Activated CD4-positive, alpha-beta T cell treated with anti-CD3 and anti-CD28 coated beads, Interleukin-2, amount 50 U/mL, for 1 hour (primary cell): Measurements from ENCODE around the gene GIMAP7.
"Not testable (repeated sequence)": the region's sequence is repeated elsewhere in the genome, so short reads cannot be mapped to it uniquely, and the experiment has no call there.

Experiments used
- DNase-seq: peaks from one replicate; pipeline ENCODE4 v3.0.0-alpha.2; 2020

GIMAP7 gene

GRCh38 chr7:150515248-150516147 is 826 bp downstream of the GIMAP7 start:
- DNase-seq: no peak

DNA sequence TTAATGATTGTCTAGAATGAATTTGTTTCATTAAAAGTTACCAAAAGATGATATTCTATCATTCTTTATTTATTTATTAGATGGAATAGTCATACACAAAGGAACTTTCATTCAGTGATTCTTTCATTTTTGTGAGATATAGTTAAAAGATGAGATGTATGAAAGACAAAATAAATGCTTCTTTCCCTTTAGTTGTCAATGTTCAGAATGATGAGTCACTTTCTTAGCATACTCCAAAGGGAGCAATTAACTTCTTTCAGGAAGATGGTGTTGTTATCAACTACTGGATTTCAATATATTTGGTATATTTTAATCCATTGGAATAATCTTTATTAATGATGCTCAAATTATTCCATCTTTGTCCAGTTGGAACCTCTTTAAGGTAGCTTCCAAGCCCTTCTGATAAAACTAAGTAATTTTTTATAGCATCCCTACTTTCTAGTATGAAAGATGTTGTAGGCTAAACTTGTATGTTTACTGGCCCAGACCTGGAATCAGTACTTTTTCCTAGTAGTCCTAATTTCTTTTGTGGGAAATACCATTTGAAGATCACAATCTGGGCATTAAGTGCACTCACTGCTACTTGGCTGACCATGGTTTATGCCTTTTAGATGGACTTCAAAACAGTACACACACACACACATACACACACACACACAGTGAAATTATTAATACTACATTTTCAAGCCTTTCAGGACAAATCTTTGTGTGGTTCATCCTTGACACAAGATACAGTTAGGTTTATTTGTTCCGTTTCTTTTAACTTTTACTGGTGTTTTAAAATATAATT is 2.5 kb downstream of the GIMAP7 start:
- no peak for DNase-seq

DNA sequence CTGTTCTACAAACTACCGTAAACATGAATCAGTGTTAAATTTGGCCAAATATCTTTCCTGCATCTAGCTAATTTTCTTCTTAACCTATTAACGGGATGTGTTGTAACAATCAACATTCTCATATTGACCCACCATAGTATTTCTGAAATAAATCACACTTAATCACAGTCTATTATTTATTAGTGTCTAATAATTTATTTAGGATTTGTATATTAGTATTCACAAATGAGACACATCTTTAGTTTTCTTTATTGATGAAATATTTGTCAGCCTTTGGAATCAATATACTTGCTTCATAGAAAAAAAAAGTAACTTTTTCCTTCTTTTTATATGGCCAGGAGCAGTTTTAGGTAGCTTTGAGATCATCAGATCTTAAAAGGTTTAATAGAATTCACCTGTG is 4.6 kb downstream of the GIMAP7 start:
- no peak for DNase-seq

GRCh38 chr7:150520145-150520544 is 5.5 kb downstream of the GIMAP7 start:
- no peak for DNase-seq

DNA sequence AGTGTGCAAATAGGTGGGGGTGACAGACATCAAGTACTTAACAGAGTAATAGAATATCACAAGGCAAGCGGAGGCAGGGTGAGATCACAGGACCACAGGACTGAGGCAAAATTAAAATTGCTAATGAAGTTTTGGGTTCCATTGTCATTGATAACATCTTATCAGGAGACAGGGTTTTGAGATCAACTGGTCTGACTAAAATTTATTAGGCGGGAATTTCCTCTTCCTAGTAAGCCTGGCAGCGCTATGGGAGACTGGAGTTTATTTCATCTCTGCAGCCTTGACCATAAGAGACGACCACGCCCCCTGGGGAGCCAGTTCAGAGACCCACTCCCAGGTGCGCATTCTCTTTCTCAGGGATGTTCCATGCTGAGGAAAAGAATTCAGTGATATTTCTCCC is 8.3 kb downstream of the GIMAP7 start:
- not testable (repeated sequence) for DNase-seq

DNA sequence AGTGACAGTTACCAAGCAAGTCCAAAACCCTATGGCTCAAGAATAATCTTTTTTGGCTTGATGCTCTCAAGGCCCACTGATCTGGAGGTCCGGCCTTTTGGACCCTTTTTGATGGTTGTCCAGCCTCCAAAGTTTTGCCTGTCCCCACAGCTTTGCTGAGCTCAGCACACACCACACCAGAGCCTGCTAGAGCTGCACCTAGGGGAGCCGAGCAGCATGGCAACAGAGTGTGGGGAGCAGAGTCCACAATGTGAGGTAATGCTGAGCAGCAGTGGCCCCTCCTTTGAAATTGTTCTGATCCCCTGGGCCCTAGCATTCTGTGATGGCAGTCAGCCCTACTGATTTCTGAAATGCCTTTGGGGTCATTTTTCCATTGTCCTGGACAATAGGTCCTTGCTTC is 9.3 kb downstream of the GIMAP7 start:
- no peak for DNase-seq

DNA sequence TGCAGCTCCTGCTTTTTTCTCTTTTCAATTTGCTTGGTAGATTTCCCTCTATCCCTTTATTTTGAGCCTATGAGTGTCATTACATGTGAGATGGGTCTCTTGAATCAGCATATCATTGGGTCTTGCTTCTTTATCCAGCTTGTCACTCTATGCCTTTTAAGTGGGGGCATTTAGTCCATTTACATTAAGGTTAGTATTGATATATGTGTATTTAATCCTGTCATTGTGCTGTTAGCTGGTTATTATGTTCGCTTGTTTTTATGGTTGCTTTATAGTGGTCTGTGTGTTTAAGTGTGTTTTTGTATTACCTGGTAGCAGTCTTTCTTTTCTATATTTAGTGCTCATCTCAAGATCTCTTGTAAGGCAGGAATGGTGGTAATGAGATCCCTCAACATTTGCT is 17.0 kb downstream of the GIMAP7 start:
- DNase-seq: no peak

DNA sequence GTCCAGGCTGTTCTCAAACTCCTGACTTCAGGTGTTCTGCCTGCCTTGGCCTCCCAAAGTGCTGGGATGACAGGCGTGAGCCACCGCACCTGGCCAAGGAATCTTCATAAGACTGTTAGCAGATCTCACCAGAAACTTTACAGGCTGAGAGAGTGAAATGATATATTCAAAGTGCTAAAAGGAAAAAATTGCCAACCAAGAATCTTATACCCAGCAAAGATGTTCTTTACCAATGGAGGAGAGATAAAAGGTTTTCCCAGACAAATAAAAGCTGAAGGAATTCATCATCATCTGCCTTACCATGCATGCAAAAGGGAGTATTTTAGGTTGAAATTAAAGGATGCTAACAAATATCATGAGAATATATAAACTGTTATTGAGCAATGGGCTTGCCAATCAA is 23.6 kb downstream of the GIMAP7 start:
- DNase-seq: no peak

DNA sequence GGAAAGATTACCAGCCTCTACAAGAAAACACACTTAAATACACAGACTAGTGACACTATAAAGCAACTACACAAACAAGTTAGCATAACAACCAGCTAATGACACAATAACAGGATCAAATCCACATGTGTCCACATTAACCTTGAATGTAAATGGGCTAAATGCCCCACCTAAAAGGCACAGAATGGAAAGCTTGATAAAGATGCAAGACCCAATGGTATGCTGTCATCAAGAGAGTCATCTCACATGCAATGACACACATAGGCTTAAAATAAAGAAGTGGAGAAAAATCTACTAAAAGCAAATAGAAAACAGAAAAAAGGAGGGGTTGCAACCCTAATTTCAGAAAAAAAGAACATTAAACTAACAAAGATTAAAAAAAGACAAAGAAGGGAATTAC is 38.5 kb downstream of the GIMAP7 start:
- no peak for DNase-seq

GRCh38 chr7:150556521-150557138 is 42.0 kb downstream of the GIMAP7 start:
- no peak for DNase-seq

DNA sequence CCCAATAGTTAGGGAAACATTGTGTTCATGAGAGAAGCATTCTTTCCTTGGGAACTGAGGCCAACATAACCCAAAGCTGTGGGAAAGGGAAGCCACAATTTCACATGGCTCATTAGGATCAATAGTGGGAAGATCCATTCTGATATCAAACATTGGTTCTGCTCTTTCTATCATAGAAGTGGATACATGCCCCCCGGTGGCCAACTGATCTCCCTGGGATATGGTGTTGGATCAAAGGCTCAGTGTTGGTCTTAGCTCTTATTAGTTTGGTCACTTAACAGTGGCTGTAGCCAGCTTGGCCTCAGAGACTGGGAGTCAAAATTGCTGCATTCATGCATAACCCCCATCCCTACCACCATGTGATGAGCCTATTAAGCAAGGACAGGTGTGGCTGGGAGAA is 45.8 kb downstream of the GIMAP7 start:
- no peak for DNase-seq

GRCh38 chr7:150562919-150563318 is 48.2 kb downstream of the GIMAP7 start:
- no peak for DNase-seq

GRCh38 chr7:150564006-150564405 is 49.3 kb downstream of the GIMAP7 start:
- DNase-seq: no peak

DNA sequence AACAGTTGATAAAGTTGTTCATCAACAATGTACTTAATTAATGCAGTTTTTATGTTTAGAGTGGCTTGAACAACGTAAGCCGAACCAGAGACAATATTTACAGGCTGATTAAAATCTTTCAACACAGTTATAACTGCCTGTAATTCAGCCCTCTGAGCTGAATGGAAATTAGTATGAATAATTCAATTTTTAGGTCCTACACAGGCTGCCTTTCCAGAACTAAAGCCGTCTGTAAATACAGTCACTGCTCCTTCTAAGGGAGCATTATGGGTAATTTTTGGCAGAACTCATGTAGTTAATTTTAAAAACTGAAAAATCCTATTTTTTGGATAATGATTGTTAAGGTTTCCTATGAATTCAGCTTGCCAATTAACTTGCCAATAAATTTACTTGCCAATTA is 49.9 kb downstream of the GIMAP7 start:
- no peak for DNase-seq

DNA sequence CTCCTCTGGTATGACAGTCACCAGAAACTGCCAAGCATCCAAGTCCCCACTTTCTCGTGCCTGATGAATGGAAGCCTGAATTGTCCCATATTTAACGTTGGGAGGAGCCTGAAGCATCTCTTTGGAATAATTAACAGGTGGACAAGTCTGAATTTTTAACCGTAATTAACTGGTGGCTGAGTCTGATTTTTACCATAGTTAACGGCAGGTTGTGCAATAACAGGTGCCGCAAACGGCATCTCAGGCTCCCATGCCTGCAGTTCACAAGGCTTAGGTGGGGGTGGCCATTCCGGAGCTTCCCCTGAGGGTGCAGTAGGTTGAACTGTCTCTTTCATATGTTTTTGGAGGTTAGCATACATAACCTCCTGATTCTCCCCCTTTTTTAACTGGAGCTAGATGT is 50.6 kb downstream of the GIMAP7 start:
- no peak for DNase-seq

DNA sequence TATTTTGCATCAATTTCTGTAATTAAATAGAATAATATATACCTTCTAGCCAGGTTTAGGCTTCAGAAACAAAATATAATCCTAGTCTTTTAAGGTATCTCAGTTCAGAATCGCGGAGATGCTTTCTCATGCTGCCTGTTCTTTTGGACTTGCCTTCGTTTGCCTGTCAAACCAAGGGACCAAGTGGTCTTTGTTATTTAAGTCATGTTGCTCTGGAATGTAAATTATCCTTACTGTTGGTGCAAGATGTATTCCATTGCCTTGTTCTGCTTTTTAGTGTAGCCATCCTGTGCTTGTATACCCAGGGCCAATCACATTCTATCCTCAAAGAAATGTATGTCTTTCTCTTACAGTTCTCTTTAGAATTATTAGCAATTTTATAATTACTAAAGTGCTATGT is 51.5 kb downstream of the GIMAP7 start:
- DNase-seq: no peak

DNA sequence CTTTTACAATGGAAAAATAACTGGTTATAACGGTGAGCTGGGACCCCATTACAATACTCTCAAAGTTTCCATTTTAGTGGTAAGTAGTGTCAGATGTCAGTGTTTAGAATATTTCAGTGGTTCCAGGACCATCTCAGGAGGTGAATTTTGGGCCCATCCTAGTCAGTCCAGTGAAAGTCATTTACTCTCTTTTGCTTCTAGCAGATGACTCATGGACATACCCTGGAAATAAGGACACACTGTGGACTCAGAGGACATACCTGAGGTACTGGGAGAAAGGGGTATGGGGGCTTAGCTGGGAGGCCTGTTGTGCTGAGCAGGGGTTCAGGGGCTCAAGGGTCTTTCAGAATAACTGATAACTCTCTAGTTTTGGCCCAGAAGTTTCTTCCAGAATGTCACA is 51.9 kb downstream of the GIMAP7 start:
- DNase-seq: no peak

GRCh38 chr7:150567169-150567568 is 52.5 kb downstream of the GIMAP7 start, which contains the start of gene GIMAP4:
TSS of gene GIMAP4 (plus strand) at chr7:150567390. CDS start at chr7:150569902, 2,512 bp downstream.
- no peak for DNase-seq

DNA sequence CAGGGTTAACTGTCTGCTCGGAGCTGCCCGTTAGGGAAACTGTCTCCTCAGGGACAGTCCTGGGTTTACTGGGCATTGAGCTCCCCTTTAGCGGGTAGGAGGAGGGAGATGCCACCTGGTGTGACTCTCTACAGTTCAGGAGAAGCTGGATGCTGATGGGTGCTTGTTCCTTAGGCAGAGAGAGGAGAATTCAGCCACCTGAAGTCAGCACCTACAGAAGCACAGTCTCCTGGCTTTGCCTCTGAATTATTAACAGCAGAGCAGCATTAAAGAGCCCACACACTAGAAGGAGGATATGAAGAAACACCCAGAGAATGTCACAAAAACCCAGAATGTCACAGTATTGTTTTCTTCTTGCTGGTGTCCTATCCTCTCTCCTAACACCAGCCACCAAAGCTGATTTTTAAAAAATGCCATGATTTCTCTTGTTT is 53.2 kb downstream of the GIMAP7 start:
- DNase-seq: no peak

DNA sequence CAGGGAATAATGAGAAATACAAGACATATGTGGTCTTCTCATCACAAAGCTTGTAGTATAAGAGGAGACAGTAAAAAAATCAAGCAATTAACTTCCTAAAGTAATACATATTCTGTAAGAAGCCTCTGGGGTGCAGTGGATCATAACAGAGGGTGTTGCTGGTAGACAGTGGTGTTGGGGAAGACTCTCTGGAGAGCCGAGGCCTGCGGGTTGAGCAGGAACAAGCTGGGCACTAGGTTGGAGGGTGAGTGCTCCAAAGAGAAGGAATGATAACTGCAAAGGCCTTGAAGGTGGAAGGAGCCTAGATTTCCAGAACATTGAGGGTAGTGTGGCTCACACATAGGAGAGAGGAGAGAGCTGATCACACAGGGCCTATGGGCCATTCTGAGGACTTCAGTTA is 54.0 kb downstream of the GIMAP7 start:
- peak; percentile 39 for DNase-seq

- DNase-seq: no peak
Measured at GRCh38 chr7:150569245-150569955, 54.7 kb downstream of the GIMAP7 start.
